ENCODE results near the gene ADGRL1. TPM values are rescaled to one million over a fixed set of nuclear protein-coding genes. Genes with fewer than 3 reads are reported as not detected.
A peak's percentile ranks its signal among the peaks of the same experiment; 100 is the strongest.
"Not testable (repeated sequence)": the region's sequence is repeated elsewhere in the genome, so short reads cannot be mapped to it uniquely, and the experiment has no call there.

The ADGRL1 gene
- polyA plus RNA-seq, 3 donors = 1.7 TPM; not detected in 2

- DNase-seq; H3K9me3 ChIP-seq (replicated peaks in 1 of 2; ENCODE audit: control insufficient read depth in 1 of 2, insufficient read depth in 1 of 2, low read length in 2 of 2); H4K20me1 ChIP-seq (ENCODE audit: insufficient read depth, low read length); H2AFZ ChIP-seq (ENCODE audit: insufficient read depth, low read depth, low read length, poor library complexity, severe bottlenecking); H3K4me2 ChIP-seq (replicated peaks; ENCODE audit: extremely low read depth, low read length, poor library complexity, severe bottlenecking); H3K79me2 ChIP-seq (ENCODE audit: insufficient read depth, low read length); intact Hi-C loops (cut with micrococcal nuclease); H3K36me3 Mint-ChIP-seq; H3K4me3 ChIP-seq (replicated peaks in 1 of 3; ENCODE audit: low read depth in 2 of 3, low read length in 3 of 3); H3K9ac ChIP-seq (ENCODE audit: insufficient read depth, low read length, poor library complexity, severe bottlenecking); H3K36me3 ChIP-seq (replicated peaks in 1 of 2; ENCODE audit: control insufficient read depth in 1 of 2, insufficient read depth in 2 of 2, low read length in 2 of 2); H3K27ac ChIP-seq (ENCODE audit: low read depth in 1 of 2, low read length in 2 of 2): not testable (repeated sequence)
- H3K27me3 Mint-ChIP-seq (ENCODE audit: low read depth in 3 of 3) = peaks cover 47 to 74% (median 61%) of the 10 kb centered on the region in 3 donors
- H3K27ac Mint-ChIP-seq = peak overlapping the region in 1 of 7 donors; percentile 63
- 86% methylated on average over 4 of the region's 7 CpGs for WGBS (ENCODE audit: insufficient coverage)
- H3K9me3 Mint-ChIP-seq = peaks cover 0 to 19% (median 11%) of the 10 kb centered on the region in 7 donors
- Histone ChIP-seq H3K27me3 (ENCODE audit: control insufficient read depth in 2 of 2, insufficient read depth in 2 of 2, low read length in 2 of 2) (peaks cover 20 to 45% of the 10 kb centered on the region in 2 donors), H3K4me1 (ENCODE audit: control insufficient read depth in 1 of 2, insufficient read depth in 2 of 2, low read length in 2 of 2) (peaks cover 10 to 18% of the 10 kb centered on the region in 2 donors)
- peak overlapping the region; percentile 64 to 84 for H3K4me3 Mint-ChIP-seq
- H3K4me1 Mint-ChIP-seq = peaks cover 24% of the 10 kb centered on the region
Measured at GRCh38 chr19:14204219-14204618, 1.8 kb downstream of the ADGRL1 start.

GRCh38 chr19:14203788-14204187 is 2.2 kb downstream of the ADGRL1 start:
- H3K4me2 ChIP-seq (replicated peaks; ENCODE audit: extremely low read depth, low read length, poor library complexity, severe bottlenecking); H3K36me3 Mint-ChIP-seq; H3K27ac ChIP-seq (ENCODE audit: low read depth in 1 of 2, low read length in 2 of 2); H3K79me2 ChIP-seq (ENCODE audit: insufficient read depth, low read length); DNase-seq; H3K36me3 ChIP-seq (replicated peaks in 1 of 2; ENCODE audit: control insufficient read depth in 1 of 2, insufficient read depth in 2 of 2, low read length in 2 of 2); H3K27ac Mint-ChIP-seq; H3K9me3 ChIP-seq (replicated peaks in 1 of 2; ENCODE audit: control insufficient read depth in 1 of 2, insufficient read depth in 1 of 2, low read length in 2 of 2); H3K9ac ChIP-seq (ENCODE audit: insufficient read depth, low read length, poor library complexity, severe bottlenecking); H2AFZ ChIP-seq (ENCODE audit: insufficient read depth, low read depth, low read length, poor library complexity, severe bottlenecking); H3K4me3 ChIP-seq (replicated peaks in 1 of 3; ENCODE audit: low read depth in 2 of 3, low read length in 3 of 3); H4K20me1 ChIP-seq (ENCODE audit: insufficient read depth, low read length); intact Hi-C loops (cut with micrococcal nuclease): not testable (repeated sequence)
- H3K4me1 Mint-ChIP-seq = peaks cover 20% of the 10 kb centered on the region
- peak overlapping the region in 1 of 2 donors; percentile 84 for H3K4me3 Mint-ChIP-seq
- Histone ChIP-seq H3K4me1 (ENCODE audit: control insufficient read depth in 1 of 2, insufficient read depth in 2 of 2, low read length in 2 of 2) (peaks cover 10 to 18% of the 10 kb centered on the region in 2 donors), H3K27me3 (ENCODE audit: control insufficient read depth in 2 of 2, insufficient read depth in 2 of 2, low read length in 2 of 2) (peaks cover 18 to 43% of the 10 kb centered on the region in 2 donors)
- peaks cover 0 to 19% (median 11%) of the 10 kb centered on the region in 7 donors for H3K9me3 Mint-ChIP-seq
- WGBS (ENCODE audit: insufficient coverage) = 97% methylated on average over 5 of the region's 20 CpGs
- H3K27me3 Mint-ChIP-seq (ENCODE audit: low read depth in 3 of 3) = peaks cover 42 to 69% (median 57%) of the 10 kb centered on the region in 3 donors

GRCh38 chr19:14203177-14203576 is 2.8 kb downstream of the ADGRL1 start:
- Mint-ChIP-seq H3K4me3 (peak overlapping the region in 1 of 2 donors; percentile 20), H3K27ac (no peak overlapping the region)

More at GRCh38 chr19:14203177-14203576, 2.8 kb downstream of the ADGRL1 start:
- Histone ChIP-seq H3K27ac (ENCODE audit: low read depth in 1 of 2, low read length in 2 of 2) (no peak overlapping the region), H4K20me1 (ENCODE audit: insufficient read depth, low read length) (no peaks in the 10 kb centered on the region), H3K27me3 (ENCODE audit: control insufficient read depth in 2 of 2, insufficient read depth in 2 of 2, low read length in 2 of 2) (peaks cover 15 to 37% of the 10 kb centered on the region in 2 donors), H3K4me2 (replicated peaks; ENCODE audit: extremely low read depth, low read length, poor library complexity, severe bottlenecking) (no peak overlapping the region), H3K4me3 (replicated peaks in 1 of 3; ENCODE audit: low read depth in 2 of 3, low read length in 3 of 3) (no peak overlapping the region), H3K9me3 (replicated peaks in 1 of 2; ENCODE audit: control insufficient read depth in 1 of 2, insufficient read depth in 1 of 2, low read length in 2 of 2) (no peaks in the 10 kb centered on the region), H3K4me1 (ENCODE audit: control insufficient read depth in 1 of 2, insufficient read depth in 2 of 2, low read length in 2 of 2) (peaks cover 10 to 18% of the 10 kb centered on the region in 2 donors), H3K36me3 (replicated peaks in 1 of 2; ENCODE audit: control insufficient read depth in 1 of 2, insufficient read depth in 2 of 2, low read length in 2 of 2) (no peaks in the 10 kb centered on the region), H3K9ac (ENCODE audit: insufficient read depth, low read length, poor library complexity, severe bottlenecking) (no peak overlapping the region), H2AFZ (ENCODE audit: insufficient read depth, low read depth, low read length, poor library complexity, severe bottlenecking) (no peak overlapping the region), H3K79me2 (ENCODE audit: insufficient read depth, low read length) (no peaks in the 10 kb centered on the region)
- no peak for DNase-seq
- Mint-ChIP-seq H3K4me1 (peaks cover 16% of the 10 kb centered on the region), H3K36me3 (peaks cover 7 to 8% of the 10 kb centered on the region in 2 donors), H3K9me3 (peaks cover 0 to 19% (median 11%) of the 10 kb centered on the region in 7 donors), H3K27me3 (ENCODE audit: low read depth in 3 of 3) (peaks cover 36 to 63% (median 52%) of the 10 kb centered on the region in 3 donors)
- no peak for TF ChIP-seq CTCF (IDR thresholded peaks at IDR 0.05)
- whole genome bisulfite sequencing (ENCODE audit: insufficient coverage) = 55% methylated on average over 7 of the region's 13 CpGs
- intact Hi-C loops (cut with micrococcal nuclease) = no loop called here
